Head of caudate nucleus (tissue), 42 donors: ENCODE data around the gene CRIM1.

ENCODE experiments used
- DNase-seq, 42 donors: peaks; one replicate each; pipeline versions ENCODE4 v3.0.0 to v3.0.0-alpha.2; 2020 to 2021; ENCODE audit warnings: mixed read lengths in 7 of 42
- intact Hi-C: fragments of 100-400 bp; cut with DNase I; formaldehyde crosslinking; loops from one replicate; pipeline ENCODE4 v1.15.0; 2022

The CRIM1 gene

DNA sequence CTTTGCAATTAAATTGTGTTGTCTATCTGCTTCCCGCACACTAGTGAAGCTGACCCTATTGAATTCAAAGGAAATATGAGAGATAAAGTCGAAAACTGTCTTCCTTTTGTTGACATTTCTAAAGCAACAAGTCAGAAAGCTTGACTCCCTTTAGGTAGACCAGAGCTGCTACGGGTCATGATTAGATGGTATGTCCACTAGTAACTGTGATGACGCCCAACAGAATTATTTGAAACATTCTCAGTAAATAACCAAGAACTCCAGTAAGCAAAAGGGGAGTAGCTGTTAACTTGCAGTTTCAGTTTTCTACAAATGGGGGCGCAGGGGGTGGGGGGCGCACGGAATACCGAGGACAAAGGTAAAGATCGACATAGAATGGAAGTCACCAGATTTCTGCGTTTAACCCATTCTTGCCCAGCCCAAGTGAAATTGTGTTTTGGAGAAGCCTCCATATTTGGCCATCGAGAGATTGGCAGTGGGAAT lies 56.4 kb downstream of the CRIM1 start:
- intact Hi-C loops: no loop called here
- no peak for DNase-seq

DNA sequence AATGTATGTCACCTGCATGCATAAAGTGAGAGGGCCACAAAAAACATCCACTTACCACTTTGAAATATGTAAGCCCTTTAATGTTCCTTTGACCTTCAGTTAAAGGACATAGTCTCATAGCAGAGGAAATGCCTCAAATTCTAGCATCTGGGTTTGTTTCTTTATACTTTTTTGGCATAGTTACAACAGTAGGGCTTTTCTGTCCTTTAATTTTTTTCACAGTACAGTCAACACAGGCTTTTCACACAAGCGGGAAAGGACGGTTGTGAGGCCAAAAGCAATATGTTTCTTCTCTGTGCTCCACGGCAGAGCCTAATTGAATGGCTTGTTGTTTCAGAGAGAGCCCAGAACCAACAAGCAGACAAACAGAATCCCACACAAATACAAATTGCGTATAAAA lies 57.6 kb downstream of the CRIM1 start:
- intact Hi-C loops: no loop called here
- peak in 4 of 42 donors; percentile 8 to 25 (median 20) for DNase-seq

DNA sequence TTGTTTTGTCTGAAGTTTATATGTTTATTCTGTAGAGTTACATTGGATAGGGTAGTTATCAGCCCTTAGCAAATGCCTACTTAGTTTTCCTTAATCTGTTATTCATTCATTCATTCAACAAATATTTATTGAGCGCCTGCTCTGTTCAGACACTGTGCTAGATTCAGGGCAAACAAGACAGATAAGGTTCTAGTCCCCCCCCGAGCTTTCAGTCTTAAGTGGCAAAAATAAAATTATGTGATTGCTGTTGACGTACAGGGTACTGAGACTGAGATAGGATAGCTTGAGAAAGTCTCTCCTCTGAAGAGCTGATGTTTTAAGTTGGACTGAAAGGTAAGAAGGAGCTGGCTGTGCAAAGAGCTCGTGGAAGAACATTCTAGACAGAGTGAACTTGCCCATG lies 58.7 kb downstream of the CRIM1 start:
- intact Hi-C loops: no loop called here
- DNase-seq: no peak

DNA sequence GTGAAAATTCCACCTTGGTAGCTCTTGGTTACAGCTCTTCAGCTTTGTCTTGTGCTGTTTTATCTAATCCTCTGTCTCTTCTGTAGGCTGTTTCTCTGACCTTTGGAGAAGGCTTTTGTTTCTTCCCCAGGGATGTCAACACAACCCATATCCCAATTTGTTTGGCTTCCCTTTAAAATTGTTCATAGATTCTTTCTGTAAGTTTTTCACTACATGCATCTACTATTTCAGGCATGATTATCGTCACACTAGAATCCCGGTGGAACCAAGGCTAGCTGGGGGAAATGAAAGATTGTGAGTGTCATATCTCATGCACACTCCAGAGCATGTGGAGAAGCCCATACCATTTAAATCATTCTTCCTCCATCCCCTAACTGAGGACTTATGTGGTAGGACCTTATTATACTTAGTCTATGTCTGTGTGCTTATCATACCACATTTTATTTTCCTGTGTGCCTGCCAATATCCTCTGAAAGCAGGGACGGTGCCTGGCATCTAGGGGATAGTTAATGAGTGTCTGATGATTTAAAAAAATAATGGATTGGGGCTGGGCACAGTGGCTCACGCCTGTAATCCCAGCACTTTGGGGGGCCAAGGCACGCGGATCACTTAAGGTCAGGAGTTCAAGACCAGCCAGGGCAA lies 59.9 kb downstream of the CRIM1 start:
- DNase-seq: no peak
- intact Hi-C loops: no loop called here

DNA sequence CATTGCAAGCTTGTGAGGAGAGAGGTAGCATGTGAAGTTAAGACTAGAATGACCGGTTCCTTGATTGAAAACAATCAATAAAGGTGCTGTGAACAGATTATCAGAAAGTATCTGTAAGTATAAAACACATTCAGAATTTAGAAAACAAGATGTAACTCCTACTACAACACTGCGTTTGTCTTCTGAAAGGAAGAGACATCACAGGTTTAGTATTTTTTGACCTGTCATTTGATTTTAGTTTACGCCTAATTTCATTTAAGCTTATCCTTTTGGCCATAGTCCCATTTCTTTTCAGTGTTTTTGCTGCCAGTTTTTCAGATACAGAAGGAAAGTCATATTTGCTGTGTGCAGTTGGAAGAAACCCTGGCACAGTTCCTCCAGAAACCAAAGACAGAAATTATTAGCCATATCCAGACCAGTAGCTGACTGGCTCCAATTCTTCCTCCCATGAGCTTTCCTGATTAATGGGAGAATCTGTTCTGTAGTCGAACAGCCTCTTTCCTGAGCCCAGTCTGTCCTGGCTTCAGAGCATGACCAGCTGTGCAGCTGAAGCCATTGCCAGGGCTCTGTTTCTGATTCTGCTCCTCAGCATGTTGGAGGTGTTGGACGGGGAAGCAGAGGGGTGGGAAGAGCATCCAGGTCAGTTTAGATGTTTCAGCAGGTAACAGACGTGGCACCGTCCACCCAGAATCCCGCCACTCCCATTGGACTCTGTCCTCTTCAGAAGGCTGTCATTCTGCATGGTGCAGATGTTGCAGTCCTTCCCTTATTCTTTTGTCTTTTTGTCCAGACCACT lies 61.0 kb downstream of the CRIM1 start:
- intact Hi-C loops: no loop called here
- DNase-seq: peak in 4 of 42 donors; percentile 6 to 26 (median 16)

DNA sequence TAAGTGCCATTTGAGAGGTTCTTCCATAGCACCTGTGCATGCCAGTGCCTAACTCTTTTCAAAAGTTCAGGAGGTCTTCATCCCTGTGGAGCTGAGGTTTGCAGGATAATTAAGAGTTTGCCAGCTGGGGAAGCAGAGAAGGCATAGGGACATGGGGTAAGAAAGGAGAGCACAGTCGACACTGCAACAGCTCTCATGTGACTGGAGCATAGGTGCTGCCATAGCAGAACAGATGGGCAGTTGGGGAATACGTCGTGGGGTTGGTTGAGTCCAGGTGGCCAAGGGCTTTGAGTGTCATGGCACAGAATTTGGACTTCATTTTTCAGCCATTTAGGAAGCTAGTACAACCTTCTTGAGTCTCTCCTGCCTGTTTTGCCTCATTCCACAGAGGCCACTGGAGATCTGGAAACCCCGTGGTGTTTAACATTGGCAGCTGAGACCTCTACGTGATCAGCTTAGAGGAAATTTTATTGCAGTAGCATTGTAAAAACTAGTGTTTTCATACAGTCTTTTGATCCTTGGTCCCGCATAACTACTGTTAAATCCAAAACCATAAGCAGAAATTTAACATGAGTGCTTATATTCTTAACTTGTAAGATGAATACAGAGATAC lies 65.1 kb downstream of the CRIM1 start:
- DNase-seq: no peak
- intact Hi-C loops: no loop called here

DNA sequence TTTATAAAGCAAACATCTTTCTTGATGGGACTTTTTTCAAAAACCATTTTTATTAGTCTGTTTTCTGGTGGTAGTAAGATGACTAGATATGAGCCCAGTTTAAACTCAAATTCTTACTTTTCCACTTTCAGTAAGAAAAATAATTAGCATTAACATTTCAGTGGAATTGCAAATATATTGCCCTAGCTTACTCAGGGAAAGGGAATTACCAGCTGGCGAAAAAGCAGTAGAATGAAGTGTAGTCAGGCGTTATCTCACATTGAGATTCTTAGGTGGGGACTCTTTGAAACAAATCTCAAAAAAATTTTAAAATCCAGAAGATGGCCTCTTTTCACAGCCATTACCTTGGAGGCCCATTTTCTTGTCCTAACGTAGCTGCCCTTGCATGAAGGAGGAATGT lies 65.8 kb downstream of the CRIM1 start:
- intact Hi-C loops: no loop called here
- no peak for DNase-seq

DNA sequence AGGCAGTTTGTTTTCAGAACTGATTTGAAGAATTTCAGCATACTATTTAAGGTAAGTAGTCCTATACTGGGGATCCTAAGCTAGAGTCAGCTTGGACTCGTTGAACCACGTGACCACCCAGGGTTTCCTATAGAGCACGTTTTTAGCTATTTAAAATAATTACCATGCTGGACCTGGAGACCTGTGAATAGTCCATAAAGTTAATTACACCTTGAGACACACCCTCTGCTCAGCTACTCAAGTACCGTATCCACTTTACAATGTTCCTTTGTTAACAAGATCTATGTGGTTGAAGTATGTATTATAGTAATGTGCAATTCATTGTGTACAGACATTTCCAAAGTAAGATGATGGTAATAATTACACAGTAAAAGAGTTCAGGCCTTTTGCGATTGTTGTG lies 67.6 kb downstream of the CRIM1 start:
- intact Hi-C loops: no loop called here
- DNase-seq: no peak

DNA sequence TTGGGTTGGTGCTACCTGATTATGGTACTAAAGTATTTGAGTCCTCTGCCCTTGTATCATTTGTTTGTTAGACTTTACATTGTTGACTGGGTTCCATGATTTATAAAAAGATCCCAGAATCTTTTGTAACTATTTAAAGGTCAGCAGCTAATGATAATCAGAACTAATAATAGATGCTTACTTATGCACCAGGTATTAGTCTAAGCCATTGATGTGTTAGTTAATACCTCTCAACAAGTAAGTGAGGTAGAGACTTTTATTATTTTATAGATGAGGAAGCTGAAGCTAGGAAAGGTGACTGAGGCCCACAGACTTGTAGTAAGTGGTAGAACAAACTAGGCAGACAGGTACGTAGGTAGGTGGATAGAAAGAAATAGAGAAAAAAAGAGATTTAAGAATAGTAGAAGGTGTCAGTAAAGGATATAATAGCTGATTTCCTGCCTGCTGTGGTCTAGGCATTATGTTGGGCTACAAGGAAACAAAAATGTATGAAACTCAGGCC lies 68.1 kb downstream of the CRIM1 start:
- no peak for DNase-seq
- intact Hi-C loops: no loop called here

DNA sequence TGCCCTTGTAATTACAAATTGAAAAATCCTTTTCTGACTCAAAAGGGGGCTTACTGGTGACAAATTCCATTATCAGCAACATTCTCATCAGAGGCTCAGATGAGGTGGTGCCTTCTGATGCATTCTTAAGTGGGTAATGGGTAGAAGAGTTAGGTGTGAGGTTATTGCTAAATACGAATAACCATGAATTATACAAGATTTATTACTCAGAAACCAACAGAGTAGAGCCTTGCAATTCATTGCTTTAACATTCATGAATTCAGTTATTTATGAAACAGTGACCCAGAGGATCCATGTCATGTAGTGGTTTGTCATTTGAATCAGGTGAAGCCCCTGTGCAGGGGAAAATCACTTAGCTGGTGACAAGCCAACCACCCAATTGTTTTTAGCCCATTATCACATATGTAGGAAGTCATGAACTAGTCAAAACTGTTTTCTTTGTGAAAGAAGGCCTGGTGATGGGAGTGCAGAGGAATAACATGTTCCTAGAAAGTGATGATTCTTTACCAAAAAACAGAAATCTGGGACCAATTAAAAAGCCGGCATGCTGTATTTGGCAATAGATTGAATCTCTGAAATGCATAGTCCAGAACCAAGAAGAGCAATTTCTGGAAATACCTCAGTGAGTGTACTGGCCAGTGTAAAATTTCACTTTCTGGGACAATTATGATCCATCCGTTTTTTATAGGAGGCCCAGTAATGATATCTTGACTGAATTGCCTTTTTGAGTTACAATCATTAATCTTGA lies 70.2 kb downstream of the CRIM1 start:
- intact Hi-C loops: no loop called here
- DNase-seq: no peak

DNA sequence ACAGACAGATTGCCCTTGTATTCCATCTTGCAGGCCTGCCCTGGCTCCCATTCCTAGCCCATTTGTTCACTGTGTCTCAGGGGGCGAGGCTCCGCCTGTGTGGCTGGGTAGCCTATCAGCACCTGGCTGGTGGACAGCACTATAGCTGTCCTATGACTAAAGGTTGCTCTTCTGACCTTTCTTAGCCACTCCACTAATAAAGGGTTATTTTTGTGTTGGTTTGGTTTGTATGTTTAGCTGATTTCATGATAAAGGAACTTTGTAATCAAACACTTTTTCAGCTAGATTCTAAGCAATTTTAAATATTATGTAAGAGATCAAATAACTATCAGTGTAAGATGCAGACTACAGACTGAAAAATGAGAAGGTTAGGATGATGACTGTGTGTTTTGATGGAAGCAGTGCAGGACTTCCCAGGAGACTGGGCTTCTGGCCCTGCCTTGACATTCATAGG lies 72.2 kb downstream of the CRIM1 start:
- no peak for DNase-seq
- intact Hi-C loops: no loop called here

DNA sequence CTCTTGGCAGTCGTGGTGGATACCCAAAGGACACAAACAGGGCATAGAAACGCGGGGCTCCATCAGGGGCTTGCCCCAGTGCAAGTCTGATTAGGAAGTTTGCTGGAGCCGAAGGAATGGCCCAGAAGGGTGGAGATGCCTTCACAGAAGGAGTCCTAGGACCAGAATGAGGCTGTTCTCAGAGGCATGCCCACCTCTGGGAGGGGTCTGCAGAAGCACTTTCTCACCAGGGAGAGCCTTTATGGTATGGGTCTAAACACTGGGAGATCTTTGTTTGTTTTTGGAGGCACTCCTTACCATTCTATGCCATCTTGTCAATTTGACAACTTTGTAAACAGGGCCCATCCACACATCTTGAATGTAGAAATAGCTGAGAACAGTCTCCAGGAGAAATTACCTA lies 75.0 kb downstream of the CRIM1 start:
- intact Hi-C loops: no loop called here
- no peak for DNase-seq

DNA sequence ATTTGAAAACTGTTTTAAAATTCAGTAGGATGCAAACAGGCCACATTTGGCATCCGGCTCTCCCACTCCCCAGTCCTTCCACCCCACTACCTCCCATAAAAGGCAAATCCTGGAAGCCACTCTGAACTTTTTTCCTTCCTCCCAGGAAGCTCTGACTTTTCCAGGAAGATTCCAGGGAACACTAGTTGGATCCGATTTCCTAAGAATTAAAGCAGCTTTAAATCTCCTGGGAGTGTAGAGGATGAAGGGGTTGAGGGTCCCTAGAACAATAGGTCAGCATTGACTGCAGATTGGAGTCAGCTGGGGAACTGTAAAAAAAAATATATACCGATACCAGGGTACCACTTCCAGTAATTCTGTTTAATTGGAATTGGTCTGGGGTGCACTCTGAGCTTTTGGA lies 76.9 kb downstream of the CRIM1 start:
- DNase-seq: no peak
- intact Hi-C loops: no loop called here

DNA sequence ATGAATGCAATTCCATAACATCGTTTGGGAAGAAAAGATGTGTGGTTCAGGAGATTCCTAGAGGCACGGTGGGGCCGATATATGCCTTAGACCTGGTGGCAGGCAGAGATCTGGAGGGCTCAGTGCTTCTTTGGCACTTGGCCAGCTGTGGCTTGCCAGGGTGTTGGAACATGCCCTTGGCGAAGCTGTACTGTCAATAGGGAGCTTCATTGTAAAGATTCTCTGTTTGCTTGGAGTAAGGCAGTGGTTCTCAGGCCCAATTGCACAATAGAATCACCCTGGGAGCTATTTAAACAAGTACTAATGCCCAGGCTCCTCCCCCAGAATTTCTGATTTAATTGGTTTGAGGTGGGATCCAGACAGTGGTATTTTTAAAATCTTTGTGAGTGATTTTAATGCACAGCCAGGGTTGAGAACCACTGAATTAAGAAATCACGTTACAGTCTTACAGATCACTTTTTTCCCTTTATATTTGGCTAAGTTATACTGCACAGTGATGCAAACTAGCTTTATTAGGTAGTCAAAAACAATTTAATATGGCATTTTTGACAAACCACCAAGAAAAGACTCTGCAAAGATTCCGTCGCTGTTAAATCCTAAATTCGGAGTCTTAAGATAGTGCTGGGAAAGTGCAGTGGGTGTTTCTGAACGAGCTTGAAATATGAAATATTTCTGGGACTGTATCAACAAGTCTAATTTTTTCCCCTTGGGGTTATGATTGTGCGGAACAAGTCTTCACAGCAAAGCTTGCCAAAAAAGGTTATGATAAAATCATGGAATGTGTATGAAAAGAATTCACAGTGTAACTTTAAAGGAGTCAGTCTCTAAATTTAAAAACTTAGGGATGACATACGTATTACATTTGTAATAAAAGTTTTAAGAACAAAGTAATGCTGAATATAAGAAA lies 78.0 kb downstream of the CRIM1 start:
- intact Hi-C loops: no loop called here
- DNase-seq: peak in 38 of 42 donors; percentile 6 to 79 (median 44)

DNA sequence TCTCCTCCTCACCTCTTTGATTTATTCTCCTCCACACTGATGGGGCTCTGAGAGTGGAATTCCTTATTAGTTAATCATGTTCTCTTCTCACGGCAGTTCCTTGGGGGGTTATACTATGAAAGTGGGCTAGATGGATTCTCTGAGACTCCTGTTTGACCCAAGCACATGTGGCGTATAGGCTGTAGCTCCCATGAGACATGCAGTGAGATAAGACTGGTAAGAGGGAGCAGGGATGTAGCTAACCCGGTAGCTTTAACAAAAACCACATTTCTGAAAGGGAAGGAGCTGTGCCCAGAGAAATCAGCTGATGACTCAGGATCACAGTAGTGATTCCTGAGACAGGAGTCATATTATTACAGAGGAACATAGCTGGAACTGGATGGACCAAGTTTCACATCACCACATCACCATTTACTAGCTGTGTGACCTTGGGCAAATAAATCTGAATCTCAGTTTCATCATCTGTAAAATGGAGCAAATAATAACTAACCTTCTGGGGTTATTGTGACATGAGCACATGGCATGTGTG lies 82.9 kb downstream of the CRIM1 start:
- no peak for DNase-seq
- intact Hi-C loops: no loop called here

DNA sequence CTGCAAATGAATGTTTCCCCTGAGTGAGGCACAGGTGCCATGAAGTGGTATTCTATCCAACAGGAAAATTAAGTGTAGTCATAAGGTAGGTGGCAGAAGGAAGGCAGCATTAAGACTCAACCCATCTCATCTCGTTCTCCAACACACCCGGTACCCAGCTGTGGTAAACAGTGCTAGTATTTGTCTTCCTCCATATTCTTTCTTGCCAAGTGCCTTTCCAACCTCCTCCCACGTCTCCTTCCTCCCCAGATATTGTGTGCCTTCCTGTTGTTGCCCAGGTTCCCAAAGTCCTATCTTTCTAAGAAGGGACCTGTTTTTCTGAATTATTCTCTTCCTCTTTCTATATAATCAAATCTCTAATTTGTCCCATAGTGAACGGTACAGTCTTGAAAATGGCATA lies 83.5 kb downstream of the CRIM1 start:
- DNase-seq: no peak

DNA sequence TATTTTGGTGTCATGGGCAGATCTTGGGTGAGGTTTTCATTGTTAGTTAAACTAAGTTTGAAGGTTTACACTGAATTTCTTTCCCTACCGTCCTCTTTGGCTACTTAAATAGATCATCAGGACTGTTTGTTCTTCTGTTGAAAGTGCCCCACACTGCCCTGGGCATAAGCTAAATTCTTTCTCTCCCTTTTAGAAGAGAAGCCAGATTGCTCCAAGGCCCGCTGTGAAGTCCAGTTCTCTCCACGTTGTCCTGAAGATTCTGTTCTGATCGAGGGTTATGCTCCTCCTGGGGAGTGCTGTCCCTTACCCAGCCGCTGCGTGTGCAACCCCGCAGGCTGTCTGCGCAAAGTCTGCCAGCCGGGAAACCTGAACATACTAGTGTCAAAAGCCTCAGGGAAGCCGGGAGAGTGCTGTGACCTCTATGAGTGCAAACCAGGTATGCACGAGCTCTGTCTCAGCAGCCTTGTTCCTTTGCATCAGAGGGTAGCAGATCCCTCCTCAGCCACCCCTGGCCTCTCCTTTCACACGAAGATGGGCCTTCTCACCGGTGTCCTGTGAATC lies 85.6 kb downstream of the CRIM1 start:
- DNase-seq: no peak
- intact Hi-C loops: no loop called here

More for the DNA sequence above, 83.5 kb downstream of the CRIM1 start:
- intact Hi-C loops: no loop called here

DNA sequence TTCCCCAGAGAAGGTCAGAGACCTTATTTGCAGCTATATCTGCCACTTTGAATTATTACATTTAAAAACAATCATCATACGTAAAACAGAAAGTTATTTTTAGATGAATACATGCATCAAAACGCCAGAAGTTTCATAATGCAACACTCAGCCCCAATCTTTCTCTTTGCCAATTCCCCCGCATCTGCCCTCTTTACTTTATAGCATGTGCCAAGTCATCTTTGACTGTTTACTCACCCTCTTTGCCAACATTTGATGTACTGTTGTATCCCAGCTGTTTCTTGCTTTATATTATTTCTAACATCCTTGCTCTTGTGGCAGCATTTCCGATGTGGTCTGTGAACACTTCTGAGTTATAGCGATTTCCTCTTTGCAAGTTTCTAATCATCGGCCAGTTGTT lies 86.2 kb downstream of the CRIM1 start:
- intact Hi-C loops: no loop called here
- DNase-seq: no peak
